ENCODE results near the gene MED14. TPM values are rescaled to one million over a fixed set of nuclear protein-coding genes. Genes with fewer than 3 reads are reported as not detected.
A peak's percentile ranks its signal among the peaks of the same experiment; 100 is the strongest.

MED14 gene
- total and polyA plus RNA-seq, 2 of the 13 experiments (the other 11 are each of a cell fraction or from before 2014, with no cell fraction given), result 10.2 to 16.3 TPM

- Histone ChIP-seq H3K27me3 (ENCODE audit: control insufficient read depth in 1 of 2, insufficient read depth in 2 of 2, low read length in 2 of 2) (no peaks in the 10 kb centered on the region; a peak in 1 of 5 replicates), H3K36me3 (replicated peaks in 1 of 2; ENCODE audit: control insufficient read depth in 1 of 2, insufficient read depth in 2 of 2, low read length in 2 of 2) (no peaks in the 10 kb centered on the region), H3K9me3 (ENCODE audit: low read length) (no peaks in the 10 kb centered on the region), H3K79me2 (ENCODE audit: insufficient read depth, low read length) (no peaks in the 10 kb centered on the region), H2AFZ (ENCODE audit: low read length) (peak overlapping the region; percentile 28), H3K4me3 (replicated peaks in 1 of 3; ENCODE audit: insufficient read depth in 1 of 3, low read depth in 2 of 3, low read length in 3 of 3) (no peak overlapping the region), H4K20me1 (ENCODE audit: insufficient read depth, low read length) (no peaks in the 10 kb centered on the region), H3K4me2 (ENCODE audit: low read depth, low read length) (peak overlapping the region; percentile 57; the same call in 1 of the 2 replicates), H3K27ac (ENCODE audit: extremely low read length, insufficient read depth, low read length) (no peak overlapping the region), H3K4me1 (ENCODE audit: insufficient read depth, low read length) (no peaks in the 10 kb centered on the region), H3K9ac (ENCODE audit: insufficient read depth, low read depth, low read length) (no peak overlapping the region)
- no TSS peak for BruUV-seq (replicated peaks)
- WGBS (ENCODE audit: low lambda C conversion rate), result 16% methylated on average over 4 of the region's 4 CpGs
- intact Hi-C loops (cut with micrococcal nuclease; ENCODE audit: unreplicated experiment), result no loop called here
- ChIA-PET POLR2A (interaction anchor here (0.6 kb wide), 1 partner anchor 365 kb away, joined by 3 read pairs; no protein-coding TSS in a partner anchor), CTCF (ENCODE audit: low intra/inter-chr PET ratio, low total read pairs) (no interaction called here)
- no peak for FAIRE-seq
- in situ Hi-C loops (cut with HindIII; ENCODE audit: extremely low pct_ligation_motif_present, low pct_unique_long_range_greater_than_20kb), result no loop called here
- ATAC-seq, result no peak
- no peak for DNase-seq (ENCODE audit: low spot score)
- no peak for TF ChIP-seq GZF1 (CRISPR knock-in tag; IDR thresholded peaks at IDR 0.05)
- TF ChIP-seq ZNF414 (CRISPR knock-in tag; IDR thresholded peaks at IDR 0.05), result no peak
- TF ChIP-seq SOX13 (IDR thresholded peaks at IDR 0.05), result no peak
- TF ChIP-seq SOX13 (CRISPR knock-in tag; conservative IDR thresholded peaks at IDR 0.05 in 1 of 2, IDR thresholded peaks at IDR 0.05 in 1 of 2), result no peak
- no peak for TF ChIP-seq ZNF883 (CRISPR knock-in tag; IDR thresholded peaks at IDR 0.05; ENCODE audit: not compliant biosample characterization)
- TF ChIP-seq ZNF253 (CRISPR knock-in tag; IDR thresholded peaks at IDR 0.05; ENCODE audit: borderline replicate concordance), result no peak
- no peak for TF ChIP-seq MED13 (CRISPR knock-in tag; IDR thresholded peaks at IDR 0.05)
- TF ChIP-seq ZNF180 (CRISPR knock-in tag; IDR thresholded peaks at IDR 0.05; ENCODE audit: borderline replicate concordance, low read depth), result no peak
- TF ChIP-seq KMT2B (CRISPR knock-in tag; IDR thresholded peaks at IDR 0.05), result no peak
- TF ChIP-seq, protein P1, sequence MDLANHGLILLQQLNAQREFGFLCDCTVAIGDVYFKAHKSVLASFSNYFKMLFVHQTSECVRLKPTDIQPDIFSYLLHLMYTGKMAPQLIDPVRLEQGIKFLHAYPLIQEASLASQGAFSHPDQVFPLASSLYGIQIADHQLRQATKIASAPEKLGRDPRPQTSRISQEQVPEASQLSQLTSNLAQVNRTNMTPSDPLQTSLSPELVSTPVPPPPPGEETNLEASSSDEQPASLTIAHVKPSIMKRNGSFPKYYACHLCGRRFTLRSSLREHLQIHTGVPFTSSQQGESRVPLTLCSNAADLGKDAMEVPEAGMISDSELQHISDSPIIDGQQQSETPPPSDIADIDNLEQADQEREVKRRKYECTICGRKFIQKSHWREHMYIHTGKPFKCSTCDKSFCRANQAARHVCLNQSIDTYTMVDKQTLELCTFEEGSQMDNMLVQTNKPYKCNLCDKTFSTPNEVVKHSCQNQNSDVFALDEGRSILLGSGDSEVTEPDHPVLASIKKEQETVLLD (CRISPR knock-in tag; IDR thresholded peaks at IDR 0.05; ENCODE audit: low read depth), result no peak
- no peak for TF ChIP-seq DR1 (CRISPR knock-in tag; IDR thresholded peaks at IDR 0.05)
- no peak for TF ChIP-seq SNAPC2 (CRISPR knock-in tag; IDR thresholded peaks at IDR 0.05)
- TF ChIP-seq SIN3B (IDR thresholded peaks at IDR 0.05; ENCODE audit: low read length), result no peak
- TF ChIP-seq ZNF605 (CRISPR knock-in tag; IDR thresholded peaks at IDR 0.05), result no peak
- TF ChIP-seq ZNF766 (CRISPR knock-in tag; IDR thresholded peaks at IDR 0.05; ENCODE audit: borderline replicate concordance), result no peak
- TF ChIP-seq MEIS1 (CRISPR knock-in tag; IDR thresholded peaks at IDR 0.05; ENCODE audit: borderline replicate concordance), result no peak
- TF ChIP-seq, protein P2, sequence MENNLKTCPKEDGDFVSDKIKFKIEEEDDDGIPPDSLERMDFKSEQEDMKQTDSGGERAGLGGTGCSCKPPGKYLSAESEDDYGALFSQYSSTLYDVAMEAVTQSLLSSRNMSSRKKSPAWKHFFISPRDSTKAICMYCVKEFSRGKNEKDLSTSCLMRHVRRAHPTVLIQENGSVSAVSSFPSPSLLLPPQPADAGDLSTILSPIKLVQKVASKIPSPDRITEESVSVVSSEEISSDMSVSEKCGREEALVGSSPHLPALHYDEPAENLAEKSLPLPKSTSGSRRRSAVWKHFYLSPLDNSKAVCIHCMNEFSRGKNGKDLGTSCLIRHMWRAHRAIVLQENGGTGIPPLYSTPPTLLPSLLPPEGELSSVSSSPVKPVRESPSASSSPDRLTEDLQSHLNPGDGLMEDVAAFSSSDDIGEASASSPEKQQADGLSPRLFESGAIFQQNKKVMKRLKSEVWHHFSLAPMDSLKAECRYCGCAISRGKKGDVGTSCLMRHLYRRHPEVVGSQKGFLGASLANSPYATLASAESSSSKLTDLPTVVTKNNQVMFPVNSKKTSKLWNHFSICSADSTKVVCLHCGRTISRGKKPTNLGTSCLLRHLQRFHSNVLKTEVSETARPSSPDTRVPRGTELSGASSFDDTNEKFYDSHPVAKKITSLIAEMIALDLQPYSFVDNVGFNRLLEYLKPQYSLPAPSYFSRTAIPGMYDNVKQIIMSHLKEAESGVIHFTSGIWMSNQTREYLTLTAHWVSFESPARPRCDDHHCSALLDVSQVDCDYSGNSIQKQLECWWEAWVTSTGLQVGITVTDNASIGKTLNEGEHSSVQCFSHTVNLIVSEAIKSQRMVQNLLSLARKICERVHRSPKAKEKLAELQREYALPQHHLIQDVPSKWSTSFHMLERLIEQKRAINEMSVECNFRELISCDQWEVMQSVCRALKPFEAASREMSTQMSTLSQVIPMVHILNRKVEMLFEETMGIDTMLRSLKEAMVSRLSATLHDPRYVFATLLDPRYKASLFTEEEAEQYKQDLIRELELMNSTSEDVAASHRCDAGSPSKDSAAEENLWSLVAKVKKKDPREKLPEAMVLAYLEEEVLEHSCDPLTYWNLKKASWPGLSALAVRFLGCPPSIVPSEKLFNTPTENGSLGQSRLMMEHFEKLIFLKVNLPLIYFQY (CRISPR knock-in tag; IDR thresholded peaks at IDR 0.05; ENCODE audit: borderline replicate concordance), result no peak
- TF ChIP-seq SAFB2 (CRISPR knock-in tag; IDR thresholded peaks at IDR 0.05; ENCODE audit: borderline replicate concordance, low read depth), result no peak
- TF ChIP-seq JDP2 (CRISPR knock-in tag; IDR thresholded peaks at IDR 0.05; ENCODE audit: borderline replicate concordance), result no peak
Observed at GRCh38 chrX:40749681-40750494, 14.5 kb upstream of the MED14 start.

Data from HepG2 (cell line).